Left lobe of liver (tissue), 2 donors: Measurements from ENCODE around the gene AFF1. TPM values are rescaled to one million over a fixed set of nuclear protein-coding genes. Genes with fewer than 3 reads are reported as not detected.
A peak's percentile ranks its signal among the peaks of the same experiment; 100 is the strongest.

Experiments used
- ATAC-seq: fragments of 200-7000 bp; cut with Tn5 transposase; one replicate; pipeline ENCODE4 v1.9.1; 2020; ENCODE audit warnings: mild to moderate bottlenecking, moderate library complexity
- DNase-seq: peaks from one replicate; pipeline ENCODE4 v3.0.0-alpha.2; 2020; ENCODE audit warnings: low spot score
- total RNA-seq: library from RNA; stranded (reverse); gene quantifications from one replicate; pipeline ENCODE4 v1.2.1, GENCODE V29; 2021
- donor health status: DM: no; HTN: no; CAD: no; lungs with moderate emphysema.
- donor health status: DM: no; HTN: yes; CAD: no.

Gene AFF1
- total RNA-seq, 1 donor from 2014 or later: 37.2 TPM

DNA sequence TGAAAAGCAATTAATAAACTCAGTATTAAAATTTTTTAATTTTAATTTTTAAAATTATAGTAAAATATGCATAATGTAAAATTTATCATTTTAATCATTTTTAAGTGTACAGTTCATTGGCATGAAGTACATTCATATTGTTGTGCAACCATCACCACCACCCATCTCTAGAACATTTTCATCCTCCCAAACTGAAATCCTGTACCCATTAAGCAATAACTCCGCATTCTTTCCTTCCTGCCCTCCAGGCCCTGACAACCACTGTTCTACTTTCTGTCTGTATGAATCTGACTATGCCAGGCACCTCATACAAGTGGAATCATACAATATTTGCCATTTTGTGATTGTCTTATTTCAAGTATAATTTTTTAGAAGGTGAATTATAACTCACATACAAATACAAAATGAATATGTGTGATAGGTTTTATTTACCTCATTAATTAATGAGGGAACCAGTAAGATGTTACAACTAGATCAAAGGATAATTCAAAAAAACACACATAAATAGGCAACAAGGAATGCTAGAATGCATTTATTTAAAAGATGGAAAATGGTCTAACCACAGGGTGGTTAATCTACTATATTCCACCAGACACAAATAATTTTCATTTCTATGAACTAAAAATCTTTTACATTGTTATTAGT lies 13.1 kb upstream of the AFF1 start:
- ATAC-seq: peak; percentile 60
- no peak for DNase-seq

DNA sequence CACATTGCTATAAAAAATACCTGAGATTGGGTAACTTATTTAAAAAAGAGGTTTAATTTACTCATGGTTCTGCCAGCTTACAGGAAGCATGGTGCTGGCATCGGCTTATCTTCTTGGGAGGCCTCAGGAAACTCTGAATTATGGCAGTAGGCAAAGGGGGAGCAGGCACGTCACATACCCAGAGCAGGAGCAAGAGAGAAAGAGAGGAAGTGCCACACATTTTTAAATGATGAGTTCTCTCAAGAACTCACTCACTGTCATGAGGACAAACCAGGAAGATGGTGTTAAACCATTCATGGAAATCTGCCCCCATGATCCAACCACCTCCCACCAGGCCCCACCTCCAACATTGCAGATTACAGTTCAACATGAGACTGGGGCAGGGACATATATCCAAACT lies 10.0 kb upstream of the AFF1 start:
- no peak for DNase-seq

DNA sequence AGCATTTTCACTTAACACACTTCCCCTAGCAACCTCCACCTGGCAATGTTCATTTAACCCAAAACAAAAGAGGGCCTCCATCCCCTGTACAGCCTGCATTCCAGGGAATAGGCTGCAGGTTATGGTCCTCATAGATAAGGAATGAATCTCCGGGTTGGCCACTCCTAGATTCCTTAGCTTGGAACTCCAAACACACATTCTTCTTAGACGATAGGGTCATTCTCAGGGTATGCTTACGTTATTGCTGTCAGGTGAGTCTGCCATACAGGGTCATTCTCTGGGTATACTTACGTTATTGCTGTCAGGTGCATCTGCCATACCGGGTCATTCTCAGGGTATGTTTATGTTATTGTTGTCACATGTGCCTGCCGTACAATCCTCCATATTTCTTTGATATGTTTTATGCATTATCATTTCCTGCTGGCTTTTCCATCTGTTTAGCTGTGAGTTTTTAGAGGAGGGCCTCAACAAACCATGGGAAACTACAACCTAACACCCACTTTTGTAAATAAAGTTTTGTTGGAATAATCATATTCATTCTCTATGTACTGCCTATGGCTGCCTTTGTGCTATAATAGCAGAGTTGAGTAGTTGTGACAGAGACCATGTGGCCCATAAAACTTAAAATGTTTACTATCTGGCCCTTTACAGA lies 8.2 kb upstream of the AFF1 start:
- ATAC-seq: no peak

More for the DNA sequence above, 10.0 kb upstream of the AFF1 start:
- no peak for ATAC-seq

DNA sequence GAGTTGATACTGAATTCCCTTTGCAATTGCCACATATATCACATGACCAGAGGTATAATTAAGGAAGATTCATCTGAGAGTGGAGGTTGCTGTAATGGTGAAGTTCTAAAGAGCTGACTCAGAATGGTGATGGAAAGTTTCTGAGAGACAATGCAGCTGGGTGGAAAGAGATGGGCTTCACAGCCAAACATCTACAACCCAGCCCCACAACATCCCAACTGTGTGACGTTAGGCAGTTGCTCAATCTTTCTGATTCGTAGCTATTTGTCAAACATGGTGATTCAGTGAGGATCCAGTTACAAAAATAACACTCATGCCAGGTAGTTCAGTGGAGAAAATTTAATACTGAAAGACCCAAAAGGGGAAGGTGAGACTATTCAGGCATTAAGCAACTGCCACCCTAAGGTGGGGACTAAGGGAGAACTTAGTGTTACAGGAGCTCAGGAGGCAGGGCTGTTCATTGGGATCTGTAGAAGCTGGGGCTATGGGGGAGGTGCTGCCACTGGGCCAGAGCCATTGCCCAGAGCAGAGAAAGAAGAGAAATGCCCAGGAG lies 6.9 kb upstream of the AFF1 start:
- ATAC-seq (peak; percentile 73), DNase-seq (no peak)

More for the DNA sequence above, 8.2 kb upstream of the AFF1 start:
- no peak for DNase-seq

DNA sequence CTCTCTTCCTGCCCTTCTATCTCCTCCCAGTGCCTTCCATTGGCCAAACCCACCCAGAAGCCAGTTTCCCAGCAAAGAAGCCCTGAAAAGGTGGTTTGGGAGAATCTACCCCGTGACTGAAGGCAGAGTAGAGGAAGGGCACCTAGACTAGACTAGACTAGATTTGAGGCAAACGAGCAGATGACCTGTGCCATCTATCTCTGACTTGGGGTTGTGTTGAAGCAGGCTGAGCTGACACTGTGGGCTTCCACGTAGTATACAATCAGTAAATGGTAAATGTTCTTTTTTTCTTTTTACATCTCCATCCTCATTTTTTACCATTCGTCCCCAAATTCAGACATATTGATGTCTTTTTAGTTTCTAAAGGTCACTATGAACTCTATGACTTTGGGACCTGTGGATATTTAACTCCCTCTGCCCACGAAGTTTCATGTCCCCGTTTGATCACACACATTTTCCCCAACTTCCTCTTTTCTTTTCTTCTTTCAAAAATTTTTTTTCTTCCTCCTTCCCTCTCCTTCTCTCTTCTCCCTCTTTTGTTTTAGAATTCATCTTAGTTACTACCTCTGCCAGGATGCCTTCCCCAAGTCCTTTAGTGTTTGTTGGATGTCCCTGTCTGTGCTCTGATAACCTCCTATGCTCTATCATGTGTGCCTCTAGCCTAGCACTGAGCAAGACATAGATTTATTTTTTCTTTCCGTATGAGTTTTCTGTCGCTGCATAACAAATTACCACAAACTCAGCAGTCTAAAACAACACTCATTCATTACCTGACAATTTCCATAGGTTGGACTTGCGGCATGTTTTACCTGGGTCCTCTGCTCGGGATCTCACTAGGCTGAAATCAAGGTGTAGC lies 6.2 kb upstream of the AFF1 start:
- peak; percentile 12 for ATAC-seq
- no peak for DNase-seq

DNA sequence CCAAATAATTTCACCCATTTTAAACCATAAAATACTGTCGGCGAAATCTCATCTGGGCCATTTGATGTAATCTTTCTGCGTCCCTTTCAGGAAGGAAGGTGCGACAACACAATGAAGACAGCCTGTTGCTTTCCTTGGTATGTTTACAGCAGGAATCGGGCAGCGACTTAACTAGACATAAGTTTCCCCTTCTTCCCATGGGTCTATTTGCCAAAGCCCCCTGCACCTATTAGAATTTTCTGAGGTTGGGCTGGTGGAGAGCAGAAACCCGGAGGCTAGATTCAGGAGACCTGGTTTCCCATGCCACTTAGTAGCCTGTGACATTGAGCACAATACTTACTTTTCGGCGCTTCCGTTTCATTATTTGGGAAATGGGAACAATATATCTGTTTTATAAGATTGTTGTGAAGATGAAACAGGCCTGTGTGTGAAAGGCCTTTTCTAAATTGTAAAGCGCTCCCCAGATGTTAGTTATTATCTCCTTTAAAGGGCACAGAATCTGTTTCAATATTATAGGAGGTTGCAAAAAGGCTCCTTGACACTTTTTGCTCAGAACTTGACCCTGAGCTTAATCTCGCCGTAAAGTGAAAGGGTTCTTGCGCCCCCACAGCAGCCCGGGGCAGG lies 552 bp upstream of the AFF1 start:
- DNase-seq (no peak), ATAC-seq (no peak)

DNA sequence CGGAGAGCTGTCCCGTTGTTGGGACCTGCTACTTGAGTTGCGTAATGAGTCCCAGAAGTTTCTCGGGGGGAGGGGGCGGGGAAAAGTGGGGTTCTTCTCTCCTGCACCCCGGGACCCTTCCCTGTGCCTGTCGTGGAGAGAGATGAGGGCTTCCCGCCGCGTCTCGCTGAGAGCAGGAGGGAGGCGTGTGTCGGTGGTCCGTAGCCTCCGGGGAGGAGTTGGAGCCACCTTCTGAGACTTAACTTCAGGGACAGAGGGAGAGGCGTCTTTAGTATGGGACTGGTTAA lies 698 bp downstream of the AFF1 start:
- DNase-seq (peak; percentile 61), ATAC-seq (peak; percentile 3)

DNA sequence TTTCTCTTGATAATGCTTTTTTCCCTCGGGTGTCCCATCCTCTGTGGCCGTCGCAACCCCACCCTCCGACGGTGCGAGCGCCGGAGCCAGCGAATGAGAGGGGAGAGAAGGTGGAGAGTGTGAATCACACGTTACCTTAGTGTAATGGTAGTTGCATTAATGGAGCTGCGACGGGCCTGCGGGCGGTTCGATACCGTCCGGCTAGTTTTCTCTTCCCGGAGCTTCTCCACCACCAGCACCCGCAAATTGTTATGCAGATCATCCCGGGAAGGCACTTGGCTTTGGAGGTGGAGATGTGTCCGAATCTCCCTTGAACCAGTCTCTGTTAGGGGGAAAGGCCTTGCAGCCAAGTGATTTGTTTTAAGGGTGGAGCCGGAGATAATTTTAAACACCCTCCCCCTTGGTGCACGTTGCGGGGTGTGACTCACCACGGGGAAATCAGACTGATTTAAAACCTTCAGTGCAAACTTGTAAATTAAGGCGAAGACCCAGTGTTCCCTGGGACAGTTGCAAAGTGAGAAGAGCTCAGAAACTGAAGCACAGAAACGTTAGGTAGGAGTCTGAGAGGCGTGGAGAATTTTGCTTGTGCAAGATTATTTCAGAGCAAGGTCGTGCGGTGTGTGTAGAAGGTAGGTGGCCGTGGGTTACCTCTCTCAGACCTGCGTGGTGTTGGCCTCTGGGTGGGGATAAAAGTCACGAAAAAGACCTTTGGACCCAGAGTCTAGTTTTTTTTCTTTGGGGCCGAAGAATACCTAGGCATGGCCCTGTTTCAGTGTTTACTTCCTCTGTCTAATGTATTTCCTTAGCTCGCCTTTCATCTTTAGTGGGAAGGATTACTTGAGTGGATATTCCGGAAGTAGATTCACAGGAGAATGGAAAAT lies 1.3 kb downstream of the AFF1 start:
- ATAC-seq (peak; percentile 56), DNase-seq (peak; percentile 79)

DNA sequence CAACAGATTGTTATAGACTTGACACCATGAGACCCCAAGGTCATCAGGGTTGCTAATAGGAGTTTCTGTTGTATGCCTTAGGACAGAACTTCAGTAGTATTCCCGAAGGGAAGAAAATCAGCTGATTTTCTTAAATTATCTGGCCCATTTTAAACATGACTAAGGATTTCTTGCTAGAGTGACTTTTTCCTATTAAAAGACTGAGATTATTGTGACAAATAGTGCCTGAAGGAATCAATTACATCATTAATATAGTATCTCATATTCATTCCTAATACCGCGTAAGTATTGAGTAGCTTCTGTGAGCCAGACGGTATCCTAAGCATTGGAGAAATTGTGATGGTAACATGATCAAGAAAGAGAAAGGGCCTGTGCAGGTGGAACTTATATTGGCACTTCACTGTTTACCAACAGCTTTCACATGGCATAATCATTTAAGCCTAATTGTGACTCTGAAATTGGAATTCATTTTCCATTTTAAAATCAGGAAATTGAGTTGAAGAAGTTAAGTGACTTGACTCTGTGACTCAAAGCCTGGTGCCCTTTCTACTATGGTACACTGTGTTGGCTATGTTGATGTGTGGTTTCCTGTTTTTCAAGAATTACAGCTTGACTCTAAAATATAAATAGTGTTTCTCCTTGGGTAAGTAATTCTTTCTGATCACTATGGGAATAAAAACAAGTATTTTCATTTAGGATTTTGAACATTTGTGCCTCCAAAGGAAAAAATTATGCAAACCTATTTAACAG lies 4.1 kb downstream of the AFF1 start:
- DNase-seq (no peak), ATAC-seq (no peak)

DNA sequence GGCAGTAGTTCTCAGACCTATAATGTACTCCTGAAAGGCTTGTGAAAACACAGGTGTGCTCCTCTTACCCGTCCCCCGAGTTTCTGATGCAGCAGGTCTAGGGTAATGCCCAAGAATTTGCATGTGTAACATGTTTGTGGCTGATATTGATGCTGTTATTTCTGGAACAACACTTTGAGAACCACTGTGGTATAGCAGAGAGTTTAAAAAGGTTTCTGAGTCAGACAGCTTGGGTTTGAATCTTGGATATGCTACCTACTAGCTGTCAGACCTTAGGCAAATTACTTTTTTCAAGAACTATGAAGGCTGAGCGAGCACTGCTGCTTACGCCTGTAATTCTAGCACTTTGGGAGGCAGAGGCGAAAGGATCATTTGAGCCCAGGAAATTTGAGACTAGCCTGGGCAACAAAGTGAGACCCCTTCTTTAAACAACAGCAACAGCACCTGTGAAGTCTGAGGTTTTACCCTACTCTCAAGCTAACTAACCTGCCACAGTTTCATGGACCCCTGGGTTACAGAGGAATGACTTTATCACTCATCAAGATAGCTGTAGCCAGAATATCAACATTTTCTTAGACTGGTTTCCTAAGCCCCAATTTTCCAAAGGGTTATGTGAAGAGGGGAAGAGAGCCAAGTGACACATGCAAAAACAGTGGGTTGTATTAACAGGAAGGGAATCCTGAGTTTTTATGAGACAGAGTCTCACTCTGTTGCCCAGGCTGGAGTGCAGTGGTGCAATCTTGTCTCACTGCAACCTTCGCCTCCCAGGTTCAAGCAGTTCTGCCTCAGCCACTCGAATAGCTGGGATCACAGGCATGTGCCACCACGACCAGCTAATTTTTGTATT lies 5.1 kb downstream of the AFF1 start:
- DNase-seq: no peak
- ATAC-seq: no peak

DNA sequence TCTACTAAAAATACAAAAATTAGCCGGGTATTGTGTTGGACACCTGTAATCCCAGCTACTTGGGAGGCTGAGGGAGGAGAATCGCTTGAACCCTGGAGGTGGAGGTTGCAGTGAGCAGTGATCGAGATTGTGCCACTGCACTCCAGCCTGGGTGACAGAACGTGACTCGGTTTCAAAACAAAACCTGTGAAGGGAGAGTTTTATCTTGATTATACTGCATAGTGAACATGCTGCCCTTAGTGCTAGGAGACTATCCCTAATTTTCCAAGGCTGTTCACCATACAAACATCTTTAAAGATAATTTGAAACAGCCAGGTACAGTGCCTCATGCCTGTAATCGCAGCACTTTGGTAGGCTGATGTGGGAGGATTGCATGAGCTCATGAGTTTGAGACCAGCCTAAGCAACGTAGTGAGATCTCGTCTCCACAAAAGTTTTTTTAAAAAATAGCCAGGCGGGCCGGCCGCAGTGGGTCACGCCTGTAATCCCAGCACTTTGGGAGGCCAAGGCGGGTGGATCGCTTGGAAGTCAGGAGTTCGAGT lies 6.2 kb downstream of the AFF1 start:
- no peak for ATAC-seq
- no peak for DNase-seq

DNA sequence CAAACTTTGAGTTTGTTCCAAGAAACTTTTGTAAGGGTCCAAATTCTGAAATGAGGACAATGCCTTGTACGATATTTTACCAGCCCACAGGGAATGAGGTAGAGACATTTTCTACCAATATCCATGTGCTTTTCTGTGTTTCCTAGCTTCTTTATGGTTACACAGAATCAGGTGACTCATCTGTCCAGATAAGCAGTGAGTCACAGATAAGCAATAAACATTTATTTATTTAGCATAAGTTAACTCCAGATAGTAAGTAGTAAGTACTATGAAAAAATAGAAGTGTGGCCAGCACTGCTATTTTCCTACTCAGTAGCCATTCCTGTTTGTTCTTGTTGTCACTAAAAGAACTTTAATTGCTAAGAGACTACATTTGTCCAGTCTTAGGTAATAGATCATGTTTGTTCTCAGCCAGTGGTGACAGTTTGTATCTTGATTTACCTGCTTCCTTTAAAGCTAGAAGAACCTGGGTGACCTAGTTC lies 7.4 kb downstream of the AFF1 start:
- DNase-seq: no peak
- ATAC-seq: peak; percentile 27

DNA sequence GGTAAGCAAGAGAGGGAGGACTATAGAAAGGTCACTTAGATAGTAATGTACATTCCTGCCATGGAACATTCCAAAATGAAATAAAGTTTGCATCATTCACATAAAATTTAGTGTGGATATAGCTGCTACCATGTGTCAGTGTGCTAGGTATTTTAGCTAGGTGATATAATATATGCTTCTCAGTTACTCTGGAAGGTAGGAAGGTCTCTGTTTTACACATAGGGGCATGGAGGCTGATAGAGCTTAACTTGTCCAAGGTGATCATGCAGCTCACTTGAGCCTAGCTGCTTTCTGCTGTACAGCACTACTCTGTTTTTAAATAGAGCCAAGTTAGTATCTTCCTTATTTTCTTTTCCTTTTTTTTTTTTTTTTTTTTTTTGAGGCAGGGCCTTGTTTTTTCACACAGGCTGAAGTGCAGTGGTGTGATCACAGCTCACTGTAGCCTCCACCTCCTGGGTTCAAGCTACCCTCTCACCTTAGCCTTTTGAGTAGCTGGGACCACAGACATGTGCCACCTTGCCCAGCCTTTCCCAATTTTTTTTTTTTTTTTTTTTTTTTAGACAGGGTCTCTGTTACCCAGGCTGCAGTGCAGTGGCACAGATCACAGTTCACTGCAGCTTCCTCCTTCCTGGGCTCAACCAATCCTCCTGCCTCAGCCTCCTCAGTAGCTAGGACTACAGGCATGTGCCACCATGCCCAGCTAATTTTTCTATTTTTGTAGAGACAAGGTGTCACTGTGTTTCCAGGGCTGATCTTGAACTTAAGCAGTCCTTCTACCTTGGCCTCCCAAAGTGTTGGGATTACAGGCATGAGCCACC lies 10.4 kb downstream of the AFF1 start:
- ATAC-seq (no peak), DNase-seq (no peak)

DNA sequence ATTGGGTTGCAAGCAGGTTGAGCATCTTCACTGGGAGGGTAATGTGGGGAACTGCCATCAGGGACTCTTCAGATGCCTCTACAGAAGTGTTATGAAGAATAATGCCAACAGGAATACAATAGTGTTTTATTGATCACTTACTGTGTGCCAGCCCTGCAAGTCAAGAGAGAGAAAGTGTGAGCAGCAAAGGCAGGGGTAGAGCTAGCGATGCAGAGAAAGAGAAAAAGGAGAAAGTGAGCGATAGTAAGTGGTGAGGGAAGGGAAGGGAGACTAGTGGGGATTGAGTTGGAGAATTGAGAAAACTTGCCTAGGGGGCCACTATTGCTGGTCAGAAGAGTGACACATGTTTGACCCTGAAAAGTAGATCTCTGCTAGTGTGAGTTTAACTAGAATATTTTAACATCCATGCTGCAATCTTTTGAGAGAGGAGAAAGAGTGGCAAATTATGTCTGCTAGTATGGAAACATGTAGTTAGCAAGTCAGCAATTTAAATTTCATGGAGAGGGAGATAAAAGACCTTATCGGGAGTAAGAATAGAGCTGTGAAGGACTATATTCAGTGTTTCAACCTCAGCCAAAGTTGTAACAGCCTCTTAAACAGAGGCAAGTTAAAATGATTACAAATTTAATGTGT lies 12.2 kb downstream of the AFF1 start:
- no peak for ATAC-seq
- DNase-seq: no peak

DNA sequence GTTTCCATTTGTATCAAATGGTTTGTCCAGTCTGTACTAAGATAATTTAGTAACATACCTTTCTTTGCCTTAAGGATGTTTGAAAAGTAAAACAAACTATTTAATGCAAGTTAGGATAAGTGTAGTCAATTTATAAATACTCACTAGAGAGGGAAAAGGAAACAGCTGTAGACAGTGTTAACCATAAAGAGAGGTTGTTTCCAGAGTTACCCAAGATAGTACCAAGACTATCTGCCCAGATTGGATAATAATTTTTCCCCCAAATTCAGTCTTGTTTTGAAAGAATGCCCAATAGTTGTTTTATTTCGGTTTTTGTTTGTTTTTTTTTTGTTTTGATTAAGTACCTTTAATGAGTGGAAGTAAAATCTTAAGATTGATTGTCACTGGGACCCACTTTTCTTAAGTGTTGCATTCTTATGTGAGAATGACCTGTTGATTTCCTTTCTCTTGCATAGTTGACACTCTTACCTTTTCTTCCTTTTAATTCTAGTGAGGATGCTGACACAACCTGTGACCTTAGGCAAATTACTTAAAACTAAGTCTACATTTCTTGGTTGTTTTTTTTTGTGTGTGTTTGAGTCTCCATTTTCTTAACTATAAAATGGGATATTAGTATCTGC lies 12.8 kb downstream of the AFF1 start:
- no peak for ATAC-seq
- DNase-seq: no peak

DNA sequence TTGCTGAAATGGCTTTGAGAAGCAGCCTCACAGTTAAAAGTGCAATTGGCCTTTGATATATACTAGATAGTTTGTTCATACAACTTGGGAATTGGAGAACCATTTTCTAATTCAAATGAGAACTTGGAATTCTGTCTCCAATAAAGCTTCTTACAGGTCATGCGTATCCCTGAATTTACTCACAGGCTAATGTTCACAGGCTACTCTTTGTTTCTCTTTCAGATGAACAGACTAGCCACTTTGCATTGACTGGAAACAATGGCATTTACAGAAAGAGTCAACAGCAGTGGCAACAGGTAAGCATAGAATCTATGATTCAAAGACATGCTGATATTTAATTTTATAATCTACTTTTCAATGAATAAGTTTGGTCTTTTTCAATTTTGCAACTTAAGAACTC lies 13.5 kb downstream of the AFF1 start:
- DNase-seq (no peak), ATAC-seq (no peak)
